IMR-90 (cell line): ENCODE measurements around the gene CDKAL1. TPM values are rescaled to one million over a fixed set of nuclear protein-coding genes. Genes with fewer than 3 reads are reported as not detected.

Experiments
- ATAC-seq: fragments of 200-7000 bp; cut with Tn5 transposase; 2 replicates; pipeline ENCODE4 v1.9.1; 2020; ENCODE audit warnings: low read depth, mild to moderate bottlenecking, moderate library complexity
- BruUV-seq: library from RNA; stranded (reverse); fragments of 400-500 nt; replicated peaks from 2 replicates; lab custom pipeline; 2021; lab: Mats Ljungman, UMichigan
- CTCF ChIA-PET: fragments of 300-600 bp; formaldehyde crosslinking; extraction: SDS; loops from one replicate; lab custom pipeline; 2021; ENCODE audit warnings: antibody characterized with exemption; lab: Yijun Ruan, JAX
- POLR2A ChIA-PET: fragments of 300-600 bp; sonication (Branson Sonifier 250); formaldehyde crosslinking; loops from one replicate; lab custom pipeline; 2022; ENCODE audit warnings: antibody characterized with exemption; ENCODE audit not compliant: unreplicated experiment; lab: Charles Lee
- DNase-seq: peaks from one replicate; pipeline ENCODE4 v3.0.0; 2013
- H2AFZ ChIP-seq: replicated peaks from 2 replicates; pipeline ENCODE3; 2013; ENCODE audit warnings: low read length, mild to moderate bottlenecking; ENCODE audit not compliant: poor library complexity
- H2AK5ac ChIP-seq: 2 replicates; pipeline ENCODE4 v1.6.1; 2013; ENCODE audit warnings: low read depth, low read length, inconsistent platforms
- H2AK9ac ChIP-seq: replicated peaks from 2 replicates; pipeline ENCODE3; 2013; ENCODE audit warnings: mild to moderate bottlenecking, low read depth, low read length, moderate library complexity; ENCODE audit not compliant: poor library complexity
- H2BK120ac ChIP-seq: 2 replicates; pipeline ENCODE4 v1.6.1; 2013; ENCODE audit warnings: low read depth, low read length, inconsistent platforms
- H2BK15ac ChIP-seq: 3 replicates; pipeline ENCODE4 v1.6.1; 2013; ENCODE audit warnings: low read depth, low read length, inconsistent platforms
- H2BK20ac ChIP-seq: 2 replicates; pipeline ENCODE4 v1.6.1; 2013; ENCODE audit warnings: low read depth, mild to moderate bottlenecking, inconsistent platforms, low read length, moderate library complexity
- H2BK5ac ChIP-seq: 2 replicates; pipeline ENCODE4 v1.6.1; 2013; ENCODE audit warnings: mild to moderate bottlenecking, low read depth, low read length, inconsistent platforms; ENCODE audit not compliant: poor library complexity, severe bottlenecking
- H3K14ac ChIP-seq: replicated peaks from 2 replicates; pipeline ENCODE4 v1.6.1; 2013; ENCODE audit warnings: low read depth, low read length, inconsistent platforms
- H3K18ac ChIP-seq: 2 replicates; pipeline ENCODE4 v1.6.1; 2013; ENCODE audit warnings: low read depth, low read length, control low read depth
- H3K23ac ChIP-seq: 2 replicates; pipeline ENCODE4 v1.6.1; 2013; ENCODE audit warnings: low read depth, low read length, inconsistent platforms
- H3K27ac ChIP-seq: 2 replicates; pipeline ENCODE4 v1.5.1; 2013; ENCODE audit warnings: mild to moderate bottlenecking, control low read depth, low read length; ENCODE audit not compliant: insufficient read depth
- H3K27me3 ChIP-seq: 2 replicates; pipeline ENCODE4 v1.6.1; 2013; ENCODE audit warnings: low read length; ENCODE audit not compliant: control insufficient read depth, insufficient read depth
- H3K36me3 ChIP-seq: 2 replicates; pipeline ENCODE4 v1.6.1; 2013; ENCODE audit warnings: low read length, mixed read lengths; ENCODE audit not compliant: control insufficient read depth, insufficient read depth
- H3K4ac ChIP-seq: 2 replicates; pipeline ENCODE4 v1.6.1; 2013; ENCODE audit warnings: low read depth, low read length, inconsistent platforms
- H3K4me1 ChIP-seq: 2 replicates; pipeline ENCODE4 v1.6.1; 2013; ENCODE audit warnings: low read length, mixed read lengths; ENCODE audit not compliant: control insufficient read depth, insufficient read depth
- H3K4me2 ChIP-seq: 2 replicates; pipeline ENCODE4 v1.6.1; 2013; ENCODE audit warnings: low read depth, mild to moderate bottlenecking, control low read depth, low read length, moderate library complexity
- H3K4me3 ChIP-seq: 2 replicates; pipeline ENCODE4 v1.5.1; 2013; ENCODE audit warnings: low read depth, mild to moderate bottlenecking, control low read depth, low read length, moderate library complexity; ENCODE audit not compliant: insufficient read depth
- H3K56ac ChIP-seq: 2 replicates; pipeline ENCODE4 v1.6.1; 2013; ENCODE audit warnings: low read length, inconsistent platforms; ENCODE audit not compliant: insufficient read depth; ENCODE audit errors: extremely low read depth
- H3K79me1 ChIP-seq, 2 experiments: 2 replicates each; pipeline ENCODE4 v1.6.1; 2013; ENCODE audit warnings: low read length in 2 of 2, inconsistent platforms in 1 of 2, low read depth in 1 of 2
- H3K9ac ChIP-seq: 2 replicates; pipeline ENCODE4 v1.6.1; 2013; ENCODE audit warnings: low read depth, low read length, control low read depth
- H3K9me1 ChIP-seq: 2 replicates; pipeline ENCODE4 v1.6.1; 2013; ENCODE audit warnings: low read length, inconsistent platforms; ENCODE audit not compliant: insufficient read depth
- H3K9me3 ChIP-seq: 2 replicates; pipeline ENCODE4 v1.6.1; 2013; ENCODE audit warnings: low read length; ENCODE audit not compliant: control insufficient read depth, insufficient read depth
- H4K20me1 ChIP-seq: 2 replicates; pipeline ENCODE4 v1.6.1; 2013; ENCODE audit warnings: low read length, inconsistent platforms; ENCODE audit not compliant: insufficient read depth
- H4K5ac ChIP-seq: 2 replicates; pipeline ENCODE4 v1.6.1; 2013; ENCODE audit warnings: mild to moderate bottlenecking, low read depth, low read length, control low read depth
- H4K8ac ChIP-seq, 2 experiments: 2 replicates each; pipeline ENCODE4 v1.6.1; 2013; ENCODE audit warnings: low read depth in 2 of 2, low read length in 2 of 2, control low read depth in 1 of 2, inconsistent platforms in 1 of 2
- H4K91ac ChIP-seq: 2 replicates; pipeline ENCODE4 v1.6.1; 2013; ENCODE audit warnings: low read depth, low read length, inconsistent platforms; ENCODE audit not compliant: insufficient read depth
- BHLHE40 ChIP-seq: fragments of 150-350 bp; IDR thresholded peaks from 2 replicates; pipeline ENCODE4 v1.6.1; 2016; ENCODE audit warnings: mild to moderate bottlenecking, low read depth, low read length
- CEBPB ChIP-seq: IDR thresholded peaks from 2 replicates; pipeline ENCODE4 v1.6.1; 2012; ENCODE audit warnings: low read depth, low read length, improper control_type of control experiment
- CHD1 ChIP-seq: IDR thresholded peaks from 2 replicates; pipeline ENCODE4 v1.6.1; 2012; ENCODE audit warnings: low read depth, low read length, improper control_type of control experiment
- CTCF ChIP-seq: conservative IDR thresholded peaks from 2 replicates; pipeline ENCODE4 v1.5.1; 2012; ENCODE audit warnings: mild to moderate bottlenecking, low read depth, low read length, improper control_type of control experiment
- ELK1 ChIP-seq: fragments of 150-350 bp; IDR thresholded peaks from 2 replicates; pipeline ENCODE4 v1.6.1; 2016; ENCODE audit warnings: low read depth, mild to moderate bottlenecking, low read length, moderate library complexity, borderline replicate concordance
- FOS ChIP-seq: fragments of 150-350 bp; IDR thresholded peaks from 2 replicates; pipeline ENCODE4 v1.6.1; 2016; ENCODE audit warnings: low read depth, low read length
- MAFK ChIP-seq: IDR thresholded peaks from 2 replicates; pipeline ENCODE4 v1.6.1; 2012; ENCODE audit warnings: low read depth, low read length, improper control_type of control experiment
- MAZ ChIP-seq: IDR thresholded peaks from 2 replicates; pipeline ENCODE4 v1.6.1; 2012; ENCODE audit warnings: low read depth, mild to moderate bottlenecking, low read length, improper control_type of control experiment, moderate library complexity, borderline replicate concordance
- MXI1 ChIP-seq: IDR thresholded peaks from 2 replicates; pipeline ENCODE4 v1.6.1; 2012; ENCODE audit warnings: low read depth, mild to moderate bottlenecking, low read length, moderate library complexity, borderline replicate concordance
- NFE2L2 ChIP-seq: fragments of 150-350 bp; IDR thresholded peaks from 2 replicates; pipeline ENCODE4 v1.6.1; 2016; ENCODE audit warnings: low read depth, mild to moderate bottlenecking, low read length
- POLR2A ChIP-seq: IDR thresholded peaks from 2 replicates; pipeline ENCODE4 v1.6.1; 2012; ENCODE audit warnings: mild to moderate bottlenecking, low read depth, low read length
- RAD21 ChIP-seq: IDR thresholded peaks from 2 replicates; pipeline ENCODE4 v1.6.1; 2012; ENCODE audit warnings: low read length, improper control_type of control experiment
- RCOR1 ChIP-seq: IDR thresholded peaks from 2 replicates; pipeline ENCODE4 v1.6.1; 2012; ENCODE audit warnings: mild to moderate bottlenecking, low read length, improper control_type of control experiment; ENCODE audit not compliant: insufficient replicate concordance
- RFX5 ChIP-seq: IDR thresholded peaks from 2 replicates; pipeline ENCODE4 v1.8.0; 2012; ENCODE audit warnings: low read depth, mild to moderate bottlenecking, low read length, moderate library complexity
- SMC3 ChIP-seq: fragments of 150-350 bp; IDR thresholded peaks from 2 replicates; pipeline ENCODE4 v1.6.1; 2016; ENCODE audit warnings: low read depth, mild to moderate bottlenecking, antibody characterized with exemption, low read length, moderate library complexity
- USF2 ChIP-seq: fragments of 150-350 bp; IDR thresholded peaks from 2 replicates; pipeline ENCODE4 v1.6.1; 2017; ENCODE audit warnings: mild to moderate bottlenecking, antibody characterized with exemption, low read length, low read depth
- WGBS, 2 experiments: methylation state at CpG; one replicate each; pipeline versions ENCODE4 v1.1.5 to v1.1.7; 2013; ENCODE audit warnings: missing lambda C conversion rate in 2 of 2; ENCODE audit not compliant: insufficient read length in 1 of 2; ENCODE audit errors: extremely low coverage in 2 of 2; 5-methylcytosine and 5-hydroxymethylcytosine counted together
- dilution Hi-C: fragments of 300-500 bp; cut with HindIII; formaldehyde crosslinking; loops from one replicate; pipeline ENCODE4 v1.14.3; 2018; ENCODE audit warnings: low sequenced_read_pairs; ENCODE audit not compliant: unreplicated experiment
- in situ Hi-C: fragments of 300-500 bp; cut with MboI; formaldehyde crosslinking; loops from 3 replicates; pipeline ENCODE4 v1.14.3; 2019; ENCODE audit warnings: low sequenced_read_pairs, inconsistent platforms, mixed read lengths
- intact Hi-C: fragments of 100-400 bp; cut with micrococcal nuclease; formaldehyde crosslinking; loops from 2 replicates; pipeline ENCODE4 v1.10.0; 2022
- polyA plus RNA-seq, 3 experiments: library from polyadenylated mRNA; depleted of rRNA; stranded (reverse); fragments of >200 nt; gene quantifications; 2 replicates each; pipeline ENCODE4 v1.2.3, GENCODE V29; 2012; ENCODE audit warnings: low replicate concordance in 1 of 3
- total RNA-seq: library from RNA; depleted of rRNA; stranded (reverse); fragments of >200 nt; gene quantifications from 2 replicates; pipeline ENCODE4 v1.2.3, GENCODE V29; 2012

CDKAL1 gene
- total and polyA plus RNA-seq, 2 of the 4 experiments (the other 2 are of a cell fraction): 3.7 to 13.1 TPM

- no peaks in the 10 kb centered on the region for H3K9me3 ChIP-seq
- no peak overlapping the region for H2BK120ac ChIP-seq
- H2AFZ ChIP-seq: no peak overlapping the region
- H3K56ac ChIP-seq: no peak overlapping the region
- dilution Hi-C loops: no loop called here
- peaks cover 0 to 11% of the 10 kb centered on the region in 2 experiments; a peak in 3 of 4 replicates for H3K79me1 ChIP-seq
- no peak overlapping the region for H3K27ac ChIP-seq
- H3K27me3 ChIP-seq: no peaks in the 10 kb centered on the region
- H3K4me2 ChIP-seq: no peak overlapping the region
- H3K18ac ChIP-seq: no peak overlapping the region
- intact Hi-C loops: no loop called here
- 0 out of 2 replicates have a peak, but pooled peaks cover 1% of the 10 kb centered on the region for H3K4me1 ChIP-seq
- POLR2A ChIA-PET: no interaction called here
- no peak overlapping the region for H3K23ac ChIP-seq
- 100% methylated on average over 3 of the region's 9 CpGs; no CpG with 5 or more reads in 1 of the 2 experiments for WGBS, 2 experiments
- BruUV-seq: no TSS peak
- no peak overlapping the region for H3K4ac ChIP-seq
- H3K36me3 ChIP-seq: no peaks in the 10 kb centered on the region
- H3K14ac ChIP-seq: 0 out of 2 replicates have a peak overlapping the region, but pooled peaks have one; percentile 11
- DNase-seq (no peak), ATAC-seq (no peak)
- H4K5ac ChIP-seq: no peak overlapping the region
- no peak overlapping the region for H2BK20ac ChIP-seq
- H3K9me1 ChIP-seq: no peaks in the 10 kb centered on the region
- in situ Hi-C loops: no loop called here
- no peak overlapping the region for H2BK5ac ChIP-seq
- H2AK5ac ChIP-seq: no peak overlapping the region
- H3K4me3 ChIP-seq: no peak overlapping the region
- no peak overlapping the region for H2AK9ac ChIP-seq
- no peak overlapping the region for H4K91ac ChIP-seq
- H4K8ac ChIP-seq: no peak overlapping the region
- H4K20me1 ChIP-seq: no peaks in the 10 kb centered on the region
- CTCF ChIA-PET: no interaction called here
- no peak overlapping the region for H2BK15ac ChIP-seq
- TF ChIP-seq BHLHE40: no peak
- no peak for TF ChIP-seq RAD21
- no peak for TF ChIP-seq USF2
- TF ChIP-seq NFE2L2: no peak
- TF ChIP-seq POLR2A: no peak
- TF ChIP-seq CHD1: no peak
- TF ChIP-seq FOS: no peak
- no peak for TF ChIP-seq MAZ
- TF ChIP-seq SMC3: no peak
- TF ChIP-seq CTCF: no peak
- TF ChIP-seq MXI1: no peak
- no peak for TF ChIP-seq ELK1
- TF ChIP-seq MAFK: no peak
- no peak for TF ChIP-seq RFX5
- no peak for TF ChIP-seq RCOR1
- no peak for TF ChIP-seq CEBPB
- H3K9ac ChIP-seq: no peak overlapping the region
These were observed 210.8 kb downstream of the CDKAL1 start for GRCh38 chr6:20744911-20745557.
